ENCODE results near the gene CDC73. TPM values are rescaled to one million over a fixed set of nuclear protein-coding genes. Genes with fewer than 3 reads are reported as not detected.

CDC73 gene
- total and polyA plus RNA-seq, 9 of the 15 experiments (the other 6 are each of a cell fraction or from before 2014, with no cell fraction given): 19.0 to 61.7 (median 30.1) TPM

GRCh38 chr1:193079187-193079586, 42.6 kb upstream of the CDC73 start:
- Histone ChIP-seq H3K27me3 (ENCODE audit: control insufficient read depth in 2 of 2, insufficient read depth in 2 of 2, low read length in 2 of 2) (no peaks in the 10 kb centered on the region), H3K27ac (ENCODE audit: extremely low read depth, low read depth, low read length) (no peak overlapping the region), H3K9me1 (ENCODE audit: control insufficient read depth, insufficient read depth, low read length) (no peaks in the 10 kb centered on the region), H2AFZ (ENCODE audit: low read depth, low read length) (no peak overlapping the region), H3K4me2 (ENCODE audit: insufficient read depth, low read length) (no peak overlapping the region), H3K9ac (ENCODE audit: insufficient read depth in 1 of 2, low read depth in 2 of 2, low read length in 2 of 2) (no peak overlapping the region), H3K79me2 (ENCODE audit: control insufficient read depth, insufficient read depth, low read length) (peaks cover 17% of the 10 kb centered on the region), H3K4me1 (replicated peaks in 1 of 2; ENCODE audit: control insufficient read depth in 2 of 2, insufficient read depth in 2 of 2, low read length in 2 of 2) (no peaks in the 10 kb centered on the region), H3K4me3 (no peak overlapping the region), H3K36me3 (ENCODE audit: control insufficient read depth, insufficient read depth, low read length) (peaks cover 83% of the 10 kb centered on the region), H4K20me1 (replicated peaks; ENCODE audit: control insufficient read depth, insufficient read depth, low read length) (no peaks in the 10 kb centered on the region), H3K9me3 (replicated peaks; ENCODE audit: control insufficient read depth, insufficient read depth, low read depth, low read length) (peaks cover 12% of the 10 kb centered on the region)
- intact Hi-C loops (cut with micrococcal nuclease): no loop called here
- in situ Hi-C loops (cut with MboI): no loop called here
- ChIA-PET CTCF (ENCODE audit: low intra/inter-chr PET ratio) (no interaction called here), POLR2A (interaction anchor here (1.0 to 4.9 kb wide), 4 partner anchors 9 to 21 kb away, joined by 3 to 21 read pairs (median 6); partner anchors contain the start of gene UCHL5)
- DNase-seq (ENCODE audit: extremely low read depth in 1 of 4, low spot score in 3 of 4) (peak in 1 of 4 experiments; percentile 59), ATAC-seq (peak; percentile 34), FAIRE-seq (peak; percentile 56)
- 59% methylated on average over 3 of the region's 3 CpGs for WGBS (ENCODE audit: insufficient coverage, low coverage, missing lambda C conversion rate)
- no TSS peak for BruUV-seq (replicated peaks)
- TF ChIP-seq POLR2AphosphoS5 (IDR thresholded peaks at IDR 0.05; ENCODE audit: control insufficient read depth, insufficient read depth, low read depth, low read length) (peak; percentile 61; the same call in 1 of the 2 replicates), ARID1B (IDR thresholded peaks at IDR 0.05) (peak; percentile 86), RCOR1 (IDR thresholded peaks at IDR 0.05; ENCODE audit: borderline replicate concordance in 1 of 2, low read depth in 2 of 2, low read length in 2 of 2) (peak in 1 of 2 experiments; percentile 21; a peak in 1 of 4 replicates), MEIS2 (IDR thresholded peaks at IDR 0.05; ENCODE audit: partially characterized antibody) (peak; percentile 66), CBFA2T2 (conservative IDR thresholded peaks at IDR 0.05) (peak; percentile 84), CBFA2T3 (IDR thresholded peaks at IDR 0.05) (peak; percentile 91), ZNF184 (CRISPR knock-in tag; IDR thresholded peaks at IDR 0.05) (no peak), ZNF121 (CRISPR knock-in tag; conservative IDR thresholded peaks at IDR 0.05) (0 out of 2 replicates have a peak, but pooled peaks have one; percentile 18), NR4A1 (CRISPR knock-in tag; IDR thresholded peaks at IDR 0.05) (no peak), NR4A1 (tag; IDR thresholded peaks at IDR 0.05) (no peak), MYC (IDR thresholded peaks at IDR 0.05; ENCODE audit: low read depth, low read length) (no peak), MYC (CRISPR knock-in tag; IDR thresholded peaks at IDR 0.05; ENCODE audit: borderline replicate concordance, low read depth) (no peak), HES1 (IDR thresholded peaks at IDR 0.05; ENCODE audit: low read depth) (no peak), POLR2H (tag; IDR thresholded peaks at IDR 0.05; ENCODE audit: low read depth) (no peak), KDM1A (IDR thresholded peaks at IDR 0.05) (peak; percentile 74 to 78; a peak in 3 of 4 replicates), FOXA1 (IDR thresholded peaks at IDR 0.05; ENCODE audit: borderline replicate concordance) (no peak), HDAC1 (IDR thresholded peaks at IDR 0.05) (0 out of 4 replicates have a peak, but pooled peaks of 1 of the 2 experiments have one; percentile 29), PTRF (tag; IDR thresholded peaks at IDR 0.05) (no peak), GATAD2A (IDR thresholded peaks at IDR 0.05) (no peak), SRF (CRISPR knock-in tag; IDR thresholded peaks at IDR 0.05) (no peak), HSF4 (CRISPR knock-in tag; IDR thresholded peaks at IDR 0.05; ENCODE audit: borderline replicate concordance) (no peak), TCF15 (CRISPR knock-in tag; IDR thresholded peaks at IDR 0.05) (no peak), TRIM24 (IDR thresholded peaks at IDR 0.05) (peak; percentile 66 to 75; a peak in 3 of 4 replicates), HDAC2 (IDR thresholded peaks at IDR 0.05) (0 out of 2 replicates have a peak, but pooled peaks have one; percentile 29), TFAM (CRISPR knock-in tag; conservative IDR thresholded peaks at IDR 0.05) (no peak)
